ENCODE results near the gene CHRNA5. TPM values are rescaled to one million over a fixed set of nuclear protein-coding genes. Genes with fewer than 3 reads are reported as not detected.

CHRNA5 gene
- total RNA-seq, 1 donor from 2014 or later, result not detected

- intact Hi-C loops (cut with DNase I), result no loop called here
- Histone ChIP-seq H3K27me3 (no peaks in the 10 kb centered on the region), H3K36me3 (no peaks in the 10 kb centered on the region), H3K27ac (no peak overlapping the region), H3K4me1 (peaks cover 6 to 7% of the 10 kb centered on the region in 2 donors), H3K4me3 (no peak overlapping the region), H3K9me3 (no peaks in the 10 kb centered on the region)
- TF ChIP-seq CTCF (IDR thresholded peaks at IDR 0.05), result no peak
- DNase-seq (ENCODE audit: low spot score in 2 of 2), result no peak
Measured at GRCh38 chr15:78561490-78561889, 3.8 kb upstream of the CHRNA5 start.

DNA sequence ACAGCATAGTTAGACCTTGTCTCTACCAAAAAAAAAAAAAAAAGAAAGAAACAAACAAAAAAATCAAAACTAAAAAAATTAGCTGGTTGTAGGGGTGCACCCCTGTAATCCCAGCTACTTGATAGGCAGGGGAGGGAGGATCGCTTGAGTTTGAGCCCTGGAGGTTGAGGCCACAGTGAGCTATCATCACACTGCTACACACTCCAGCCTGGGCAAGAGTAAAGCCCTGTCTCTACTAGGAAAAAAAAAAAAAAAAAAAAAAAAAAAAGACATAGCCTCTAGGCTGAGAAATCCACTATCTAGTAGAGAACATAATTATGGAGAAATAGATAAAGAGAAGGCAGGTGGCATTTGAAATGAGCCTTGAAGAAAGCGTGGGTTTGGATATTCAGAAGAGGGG is 2.2 kb upstream of the CHRNA5 start:
- TF ChIP-seq CTCF (IDR thresholded peaks at IDR 0.05), result no peak
- H3K4me1 ChIP-seq, result peaks cover 6 to 7% of the 10 kb centered on the region in 2 donors
- H3K27ac ChIP-seq, result no peak overlapping the region
- H3K36me3 ChIP-seq, result no peaks in the 10 kb centered on the region
- H3K4me3 ChIP-seq, result no peak overlapping the region
- H3K9me3 ChIP-seq, result no peaks in the 10 kb centered on the region
- no peak for DNase-seq (ENCODE audit: low spot score in 2 of 2)
- H3K27me3 ChIP-seq, result no peaks in the 10 kb centered on the region
- intact Hi-C loops (cut with DNase I), result no loop called here

DNA sequence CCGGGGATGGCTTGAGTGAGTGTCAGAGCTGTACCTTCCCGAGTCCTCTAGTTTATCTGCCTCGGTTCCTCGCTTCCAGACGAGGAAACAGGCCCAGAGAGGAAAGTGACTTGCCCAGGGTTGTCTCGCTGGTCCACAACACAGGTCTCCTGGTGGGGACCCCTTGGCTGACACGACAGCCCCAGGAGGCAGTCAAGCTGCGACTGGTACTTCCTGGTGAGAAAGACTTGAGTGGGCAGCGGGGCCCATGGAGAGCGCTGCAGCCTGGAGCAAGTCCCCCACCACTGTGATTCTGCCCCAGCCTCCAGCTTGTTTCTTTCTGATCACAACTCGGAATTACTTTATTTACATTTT is 600 bp upstream of the CHRNA5 start:
- Histone ChIP-seq H3K9me3 (no peaks in the 10 kb centered on the region), H3K4me1 (peaks cover 6 to 7% of the 10 kb centered on the region in 2 donors)
- intact Hi-C loops (cut with DNase I), result loop anchor here (1.0 kb wide), 1 partner anchor 24 kb away; the partner anchor contains the start of gene PSMA4

DNA sequence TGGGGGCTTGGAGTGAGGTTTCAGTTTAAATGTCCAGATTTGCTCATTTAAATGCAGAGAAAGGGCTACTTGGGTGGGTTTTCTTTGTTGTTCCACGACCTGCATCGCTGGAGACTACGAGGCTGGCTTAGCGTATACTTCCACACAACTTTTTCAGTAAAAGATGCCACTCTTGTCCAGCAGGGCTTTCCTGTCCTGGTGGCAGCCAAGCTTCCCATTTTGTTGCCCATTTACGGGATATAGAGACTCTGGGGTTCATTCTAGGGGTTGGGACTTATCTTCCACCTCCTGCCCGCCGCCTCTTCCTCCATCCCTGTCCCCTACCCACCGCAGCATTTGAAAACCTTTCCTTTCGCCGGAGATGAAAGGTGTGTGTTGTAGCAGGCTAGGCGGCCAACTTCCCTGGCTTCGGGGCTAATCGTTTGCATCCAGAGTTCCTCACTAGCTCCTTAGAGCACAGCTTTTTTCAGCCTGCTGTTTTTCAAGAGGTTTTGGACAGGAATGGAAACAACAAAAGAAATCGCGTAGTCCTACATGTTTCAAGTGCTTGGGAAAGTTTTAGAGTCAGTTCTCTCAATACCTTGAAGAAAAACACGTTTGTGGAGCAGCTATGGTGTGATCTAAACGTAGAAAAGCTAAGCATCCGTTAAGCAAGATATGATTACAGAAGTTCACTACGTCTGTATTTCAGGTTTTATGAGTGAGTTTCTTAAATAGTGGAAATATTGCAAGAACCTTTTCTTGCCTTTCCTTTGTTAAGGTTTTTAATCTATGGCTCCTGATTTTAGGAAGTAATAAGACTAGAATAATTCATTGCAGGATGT is 843 bp downstream of the CHRNA5 start:
- Histone ChIP-seq H3K4me1 (peaks cover 6 to 7% of the 10 kb centered on the region in 2 donors), H3K36me3 (no peaks in the 10 kb centered on the region), H3K27me3 (no peaks in the 10 kb centered on the region), H3K27ac (no peak overlapping the region), H3K9me3 (no peaks in the 10 kb centered on the region), H3K4me3 (peak overlapping the region; percentile 61 to 67)
- DNase-seq (ENCODE audit: low spot score in 2 of 2), result no peak
- intact Hi-C loops (cut with DNase I), result loop anchor here (1.0 kb wide), 1 partner anchor 26 kb away; the partner anchor contains the start of gene PSMA4
- no peak for TF ChIP-seq CTCF (IDR thresholded peaks at IDR 0.05)

More for the DNA sequence above, 600 bp upstream of the CHRNA5 start:
- Histone ChIP-seq H3K36me3 (no peaks in the 10 kb centered on the region), H3K27me3 (no peaks in the 10 kb centered on the region), H3K4me3 (peak overlapping the region in 1 of 2 donors; percentile 67), H3K27ac (no peak overlapping the region)
- no peak for TF ChIP-seq CTCF (IDR thresholded peaks at IDR 0.05)
- no peak for DNase-seq (ENCODE audit: low spot score in 2 of 2)

GRCh38 chr15:78567531-78567930 is 2.2 kb downstream of the CHRNA5 start:
- H3K27me3 ChIP-seq, result no peaks in the 10 kb centered on the region
- H3K9me3 ChIP-seq, result no peaks in the 10 kb centered on the region
- no peak for DNase-seq (ENCODE audit: low spot score in 2 of 2)
- H3K4me3 ChIP-seq, result no peak overlapping the region
- no peak for TF ChIP-seq CTCF (IDR thresholded peaks at IDR 0.05)
- H3K4me1 ChIP-seq, result peaks cover 6 to 7% of the 10 kb centered on the region in 2 donors
- intact Hi-C loops (cut with DNase I), result no loop called here
- no peaks in the 10 kb centered on the region for H3K36me3 ChIP-seq
- no peak overlapping the region for H3K27ac ChIP-seq

Measured in ascending aorta (tissue), 2 donors.